GM19467 (cell line): ENCODE results near the gene FALEC.

Source experiments
- ATAC-seq: cut with Tn5 transposase; IDR thresholded peaks from one replicate; pipeline ENCODE4 v1.9.1; 2021; ENCODE audit warnings: mild to moderate bottlenecking, moderate library complexity; ENCODE audit not compliant: unreplicated experiment

The FALEC gene

GRCh38 chr1:150544204-150544603, 28.7 kb downstream of the FALEC start:
- ATAC-seq, result no peak

GRCh38 chr1:150545486-150546032, 30.0 kb downstream of the FALEC start:
- no peak for ATAC-seq

GRCh38 chr1:150546294-150546937, 30.9 kb downstream of the FALEC start:
- ATAC-seq, result no peak

- ATAC-seq, result no peak
Observed at GRCh38 chr1:150548324-150548631, 32.7 kb downstream of the FALEC start.

GRCh38 chr1:150548632-150549495, 33.3 kb downstream of the FALEC start, which contains the start of gene ADAMTSL4:
Gene ADAMTSL4 (plus strand): TSS chr1:150549408. CDS start chr1:150552289, 2,881 bp downstream.
- no peak for ATAC-seq

GRCh38 chr1:150549496-150550221, 34.1 kb downstream of the FALEC start:
- no peak for ATAC-seq

- no peak for ATAC-seq
Observed at GRCh38 chr1:150550222-150551050, 34.9 kb downstream of the FALEC start.

- no peak for ATAC-seq
Observed at GRCh38 chr1:150551051-150551783, 35.7 kb downstream of the FALEC start.

- ATAC-seq, result no peak
Observed at GRCh38 chr1:150551784-150552127, 36.2 kb downstream of the FALEC start.

GRCh38 chr1:150552128-150552910, 36.8 kb downstream of the FALEC start:
- no peak for ATAC-seq

GRCh38 chr1:150552911-150553289, 37.3 kb downstream of the FALEC start:
- no peak for ATAC-seq

GRCh38 chr1:150553392-150554085, 38.0 kb downstream of the FALEC start:
- no peak for ATAC-seq

GRCh38 chr1:150554086-150554452, 38.5 kb downstream of the FALEC start:
- no peak for ATAC-seq

- ATAC-seq, result no peak
Observed at GRCh38 chr1:150555198-150555970, 39.8 kb downstream of the FALEC start.

GRCh38 chr1:150555971-150556865, 40.7 kb downstream of the FALEC start:
- ATAC-seq, result no peak

- no peak for ATAC-seq
Observed at GRCh38 chr1:150557065-150557600, 41.6 kb downstream of the FALEC start.

GRCh38 chr1:150557813-150558212, 42.3 kb downstream of the FALEC start:
- no peak for ATAC-seq
